ENCODE results near the gene FNIP1.

The FNIP1 gene

DNA sequence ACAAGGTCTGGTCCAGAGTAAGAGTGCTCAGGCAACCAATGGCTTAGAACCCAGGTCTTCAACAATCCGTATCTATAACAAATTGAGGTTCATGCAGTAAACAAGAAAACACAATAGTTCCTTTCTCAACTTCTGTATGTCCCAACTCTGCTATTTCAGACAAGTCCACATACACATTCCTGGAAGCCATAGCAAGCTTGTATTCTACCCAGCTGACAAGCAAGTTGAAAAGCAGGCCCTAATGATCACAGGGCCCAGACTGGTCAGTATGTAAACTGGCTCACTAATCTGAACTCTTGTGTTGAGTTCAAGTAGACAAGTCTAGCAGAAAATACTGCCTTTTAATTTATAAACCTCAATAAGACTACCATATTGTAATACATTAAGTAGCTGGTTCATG is 26.9 kb downstream of the FNIP1 start:
- no peak overlapping the region for H3K9ac ChIP-seq (ENCODE audit: low read depth, low read length, poor library complexity, severe bottlenecking)
- no peak overlapping the region for H2AFZ ChIP-seq (ENCODE audit: low read length)
- peaks cover 92% of the 10 kb centered on the region for H3K79me2 ChIP-seq (ENCODE audit: insufficient read depth, low read length)
- no peaks in the 10 kb centered on the region for H3K9me2 ChIP-seq (replicated peaks; ENCODE audit: low read depth, low read length)
- H3K4me3 ChIP-seq (ENCODE audit: low read length, poor library complexity, severe bottlenecking), result no peak overlapping the region
- no peaks in the 10 kb centered on the region for H3F3A ChIP-seq (ENCODE audit: low read depth)
- no peaks in the 10 kb centered on the region for H3K9me3 ChIP-seq (ENCODE audit: insufficient read depth, low read depth, low read length)
- H3K27me3 ChIP-seq (ENCODE audit: insufficient read depth, low read length, poor library complexity, severe bottlenecking), result no peaks in the 10 kb centered on the region
- no peak overlapping the region for H3K4me2 ChIP-seq (ENCODE audit: low read depth, low read length, poor library complexity, severe bottlenecking)
- peaks cover 24% of the 10 kb centered on the region for H4K20me1 ChIP-seq (ENCODE audit: insufficient read depth, low read length, poor library complexity, severe bottlenecking)
- no peak for TF ChIP-seq CTCF (conservative IDR thresholded peaks at IDR 0.05; ENCODE audit: low read length)
- TF ChIP-seq EZH2phosphoT487 (IDR thresholded peaks at IDR 0.05; ENCODE audit: borderline replicate concordance), result no peak
- H3K36me3 ChIP-seq (ENCODE audit: insufficient read depth, low read length), result no peaks in the 10 kb centered on the region; the same call in 1 of the 2 replicates
- H3K4me1 ChIP-seq (ENCODE audit: insufficient read depth, low read length, poor library complexity, severe bottlenecking), result peaks cover 17% of the 10 kb centered on the region

DNA sequence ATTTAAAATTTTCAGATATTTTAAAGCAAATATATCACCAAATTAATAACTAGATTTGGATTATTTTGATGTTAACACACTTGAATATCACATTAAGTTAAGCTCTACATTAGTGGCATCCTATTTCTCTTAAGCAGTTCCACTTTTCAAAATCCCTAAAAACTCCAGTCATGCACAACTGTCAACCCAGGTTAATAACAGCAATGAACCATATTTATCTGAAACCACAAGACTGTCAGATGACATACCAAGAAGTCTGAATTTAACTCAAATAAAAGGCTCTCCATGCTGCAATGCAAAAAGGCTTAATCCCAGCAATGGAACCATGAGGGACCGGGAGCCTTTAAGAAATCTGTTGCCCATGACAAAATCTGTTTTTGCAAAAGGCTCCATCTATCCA is 27.5 kb downstream of the FNIP1 start:
- Histone ChIP-seq H3F3A (ENCODE audit: low read depth) (no peaks in the 10 kb centered on the region), H2AFZ (ENCODE audit: low read length) (no peak overlapping the region), H3K27me3 (ENCODE audit: insufficient read depth, low read length, poor library complexity, severe bottlenecking) (no peaks in the 10 kb centered on the region), H3K79me2 (ENCODE audit: insufficient read depth, low read length) (peaks cover 92% of the 10 kb centered on the region), H4K20me1 (ENCODE audit: insufficient read depth, low read length, poor library complexity, severe bottlenecking) (peaks cover 24% of the 10 kb centered on the region), H3K9ac (ENCODE audit: low read depth, low read length, poor library complexity, severe bottlenecking) (no peak overlapping the region), H3K9me3 (ENCODE audit: insufficient read depth, low read depth, low read length) (no peaks in the 10 kb centered on the region), H3K36me3 (ENCODE audit: insufficient read depth, low read length) (peaks cover 4% of the 10 kb centered on the region; the same call in 1 of the 2 replicates), H3K4me1 (ENCODE audit: insufficient read depth, low read length, poor library complexity, severe bottlenecking) (peaks cover 17% of the 10 kb centered on the region), H3K4me2 (ENCODE audit: low read depth, low read length, poor library complexity, severe bottlenecking) (peak overlapping the region; percentile 5), H3K9me2 (replicated peaks; ENCODE audit: low read depth, low read length) (no peaks in the 10 kb centered on the region), H3K4me3 (ENCODE audit: low read length, poor library complexity, severe bottlenecking) (no peak overlapping the region)
- TF ChIP-seq CTCF (conservative IDR thresholded peaks at IDR 0.05; ENCODE audit: low read length) (no peak), EZH2phosphoT487 (IDR thresholded peaks at IDR 0.05; ENCODE audit: borderline replicate concordance) (no peak)

- Histone ChIP-seq H3K4me3 (ENCODE audit: low read length, poor library complexity, severe bottlenecking) (no peak overlapping the region), H3K79me2 (ENCODE audit: insufficient read depth, low read length) (peaks cover 91% of the 10 kb centered on the region), H3K9ac (ENCODE audit: low read depth, low read length, poor library complexity, severe bottlenecking) (no peak overlapping the region), H3K36me3 (ENCODE audit: insufficient read depth, low read length) (peaks cover 11% of the 10 kb centered on the region; the same call in 1 of the 2 replicates), H3K27me3 (ENCODE audit: insufficient read depth, low read length, poor library complexity, severe bottlenecking) (no peaks in the 10 kb centered on the region), H4K20me1 (ENCODE audit: insufficient read depth, low read length, poor library complexity, severe bottlenecking) (peaks cover 11% of the 10 kb centered on the region), H3K4me1 (ENCODE audit: insufficient read depth, low read length, poor library complexity, severe bottlenecking) (peaks cover 17% of the 10 kb centered on the region), H2AFZ (ENCODE audit: low read length) (no peak overlapping the region), H3K4me2 (ENCODE audit: low read depth, low read length, poor library complexity, severe bottlenecking) (no peak overlapping the region), H3K9me2 (replicated peaks; ENCODE audit: low read depth, low read length) (no peaks in the 10 kb centered on the region), H3K9me3 (ENCODE audit: insufficient read depth, low read depth, low read length) (no peaks in the 10 kb centered on the region), H3F3A (ENCODE audit: low read depth) (no peaks in the 10 kb centered on the region)
- TF ChIP-seq EZH2phosphoT487 (IDR thresholded peaks at IDR 0.05; ENCODE audit: borderline replicate concordance) (no peak), CTCF (conservative IDR thresholded peaks at IDR 0.05; ENCODE audit: low read length) (no peak)
Observed at GRCh38 chr5:131767891-131768290, 28.9 kb downstream of the FNIP1 start.

Data from Loucy (cell line).